ENCODE data around the gene APEH. TPM values are rescaled to one million over a fixed set of nuclear protein-coding genes. Genes with fewer than 3 reads are reported as not detected.

APEH gene
- total RNA-seq, 1 donor from 2014 or later, result 124 TPM

- DNase-seq (ENCODE audit: low read depth), result no peak
Observed at GRCh38 chr3:49650177-49650576, 24.0 kb upstream of the APEH start.

GRCh38 chr3:49650637-49651036 lies 23.5 kb upstream of the APEH start:
- DNase-seq (ENCODE audit: low read depth), result no peak

- no peak for DNase-seq (ENCODE audit: low read depth)
Observed at GRCh38 chr3:49652218-49652902, 21.8 kb upstream of the APEH start.

GRCh38 chr3:49652903-49653415 lies 21.2 kb upstream of the APEH start:
- no peak for DNase-seq (ENCODE audit: low read depth)

GRCh38 chr3:49653621-49654020 lies 20.5 kb upstream of the APEH start:
- peak; percentile 45 for DNase-seq (ENCODE audit: low read depth)

- no peak for DNase-seq (ENCODE audit: low read depth)
Observed at GRCh38 chr3:49654176-49654825, 19.9 kb upstream of the APEH start.

- DNase-seq (ENCODE audit: low read depth), result peak; percentile 93
Observed at GRCh38 chr3:49654955-49655556, 19.1 kb upstream of the APEH start.

GRCh38 chr3:49655731-49656285 lies 18.3 kb upstream of the APEH start:
- DNase-seq (ENCODE audit: low read depth), result no peak

GRCh38 chr3:49656541-49657112 lies 17.5 kb upstream of the APEH start:
- peak; percentile 41 for DNase-seq (ENCODE audit: low read depth)

GRCh38 chr3:49657208-49657915 lies 16.8 kb upstream of the APEH start:
- DNase-seq (ENCODE audit: low read depth), result no peak

- no peak for DNase-seq (ENCODE audit: low read depth)
Observed at GRCh38 chr3:49658711-49659110, 15.4 kb upstream of the APEH start.

- DNase-seq (ENCODE audit: low read depth), result peak; percentile 40
Observed at GRCh38 chr3:49659756-49660155, 14.4 kb upstream of the APEH start.

GRCh38 chr3:49661281-49661680 lies 12.9 kb upstream of the APEH start:
- DNase-seq (ENCODE audit: low read depth), result no peak

- no peak for DNase-seq (ENCODE audit: low read depth)
Observed at GRCh38 chr3:49662021-49662420, 12.1 kb upstream of the APEH start.

- DNase-seq (ENCODE audit: low read depth), result no peak
Observed at GRCh38 chr3:49662720-49663413, 11.3 kb upstream of the APEH start.

GRCh38 chr3:49663831-49664230 lies 10.3 kb upstream of the APEH start:
- no peak for DNase-seq (ENCODE audit: low read depth)

GRCh38 chr3:49664300-49664699 lies 9.9 kb upstream of the APEH start:
- DNase-seq (ENCODE audit: low read depth), result peak; percentile 45

- no peak for DNase-seq (ENCODE audit: low read depth)
Observed at GRCh38 chr3:49665822-49666519, 8.2 kb upstream of the APEH start.

GRCh38 chr3:49666592-49666991 lies 7.6 kb upstream of the APEH start:
- DNase-seq (ENCODE audit: low read depth), result peak; percentile 38
